ENCODE measurements around the gene PPP6R3. TPM values are rescaled to one million over a fixed set of nuclear protein-coding genes. Genes with fewer than 3 reads are reported as not detected.

The PPP6R3 gene
- total RNA-seq, 1 donor from 2014 or later, result 126 TPM

GRCh38 chr11:68569357-68569756 lies 108.8 kb downstream of the PPP6R3 start:
- no peaks in the 10 kb centered on the region for H3K27me3 Mint-ChIP-seq (ENCODE audit: low read depth)
- peaks cover 86% of the 10 kb centered on the region for H3K36me3 Mint-ChIP-seq (ENCODE audit: low read depth)
- H3K4me3 Mint-ChIP-seq (ENCODE audit: low read depth), result no peak overlapping the region
- H3K9me3 Mint-ChIP-seq, result no peaks in the 10 kb centered on the region
- intact Hi-C loops (cut with micrococcal nuclease), result no loop called here
- H3K4me1 Mint-ChIP-seq (ENCODE audit: low read depth), result peaks cover 31% of the 10 kb centered on the region
- no peak for DNase-seq (ENCODE audit: low spot score)
- H3K27ac Mint-ChIP-seq, result no peak overlapping the region

GRCh38 chr11:68570691-68571090 lies 110.1 kb downstream of the PPP6R3 start:
- Mint-ChIP-seq H3K9me3 (no peaks in the 10 kb centered on the region), H3K27ac (no peak overlapping the region), H3K4me1 (ENCODE audit: low read depth) (peaks cover 31% of the 10 kb centered on the region), H3K27me3 (ENCODE audit: low read depth) (no peaks in the 10 kb centered on the region), H3K4me3 (ENCODE audit: low read depth) (no peak overlapping the region), H3K36me3 (ENCODE audit: low read depth) (peaks cover 81% of the 10 kb centered on the region)
- no peak for DNase-seq (ENCODE audit: low spot score)
- intact Hi-C loops (cut with micrococcal nuclease), result no loop called here

- Mint-ChIP-seq H3K36me3 (ENCODE audit: low read depth) (peaks cover 81% of the 10 kb centered on the region), H3K4me3 (ENCODE audit: low read depth) (no peak overlapping the region), H3K27me3 (ENCODE audit: low read depth) (no peaks in the 10 kb centered on the region), H3K4me1 (ENCODE audit: low read depth) (peaks cover 20% of the 10 kb centered on the region), H3K9me3 (no peaks in the 10 kb centered on the region), H3K27ac (no peak overlapping the region)
- intact Hi-C loops (cut with micrococcal nuclease), result no loop called here
- DNase-seq (ENCODE audit: low spot score), result no peak
Measured at GRCh38 chr11:68574308-68574707, 113.8 kb downstream of the PPP6R3 start.

- DNase-seq (ENCODE audit: low spot score), result no peak
- no peak overlapping the region for H3K4me3 Mint-ChIP-seq (ENCODE audit: low read depth)
- H3K4me1 Mint-ChIP-seq (ENCODE audit: low read depth), result peaks cover 14% of the 10 kb centered on the region
- H3K27ac Mint-ChIP-seq, result no peak overlapping the region
- no peaks in the 10 kb centered on the region for H3K27me3 Mint-ChIP-seq (ENCODE audit: low read depth)
- H3K9me3 Mint-ChIP-seq, result no peaks in the 10 kb centered on the region
- intact Hi-C loops (cut with micrococcal nuclease), result no loop called here
- H3K36me3 Mint-ChIP-seq (ENCODE audit: low read depth), result peaks cover 81% of the 10 kb centered on the region
Measured at GRCh38 chr11:68575025-68575665, 114.6 kb downstream of the PPP6R3 start.

- peaks cover 75% of the 10 kb centered on the region for H3K36me3 Mint-ChIP-seq (ENCODE audit: low read depth)
- intact Hi-C loops (cut with micrococcal nuclease), result no loop called here
- no peaks in the 10 kb centered on the region for H3K27me3 Mint-ChIP-seq (ENCODE audit: low read depth)
- no peak overlapping the region for H3K27ac Mint-ChIP-seq
- peaks cover 10% of the 10 kb centered on the region for H3K4me1 Mint-ChIP-seq (ENCODE audit: low read depth)
- DNase-seq (ENCODE audit: low spot score), result no peak
- H3K4me3 Mint-ChIP-seq (ENCODE audit: low read depth), result no peak overlapping the region
- no peaks in the 10 kb centered on the region for H3K9me3 Mint-ChIP-seq
Measured at GRCh38 chr11:68579455-68579854, 118.9 kb downstream of the PPP6R3 start.

GRCh38 chr11:68581439-68581838 lies 120.9 kb downstream of the PPP6R3 start:
- Mint-ChIP-seq H3K36me3 (ENCODE audit: low read depth) (peaks cover 75% of the 10 kb centered on the region), H3K4me1 (ENCODE audit: low read depth) (peaks cover 17% of the 10 kb centered on the region), H3K4me3 (ENCODE audit: low read depth) (no peak overlapping the region), H3K27me3 (ENCODE audit: low read depth) (no peaks in the 10 kb centered on the region), H3K27ac (no peak overlapping the region), H3K9me3 (no peaks in the 10 kb centered on the region)
- intact Hi-C loops (cut with micrococcal nuclease), result no loop called here
- no peak for DNase-seq (ENCODE audit: low spot score)

GRCh38 chr11:68581901-68582300 lies 121.3 kb downstream of the PPP6R3 start:
- DNase-seq (ENCODE audit: low spot score), result no peak
- intact Hi-C loops (cut with micrococcal nuclease), result no loop called here
- H3K4me3 Mint-ChIP-seq (ENCODE audit: low read depth), result no peak overlapping the region
- H3K27me3 Mint-ChIP-seq (ENCODE audit: low read depth), result no peaks in the 10 kb centered on the region
- peaks cover 71% of the 10 kb centered on the region for H3K36me3 Mint-ChIP-seq (ENCODE audit: low read depth)
- peaks cover 17% of the 10 kb centered on the region for H3K4me1 Mint-ChIP-seq (ENCODE audit: low read depth)
- H3K9me3 Mint-ChIP-seq, result no peaks in the 10 kb centered on the region
- no peak overlapping the region for H3K27ac Mint-ChIP-seq

GRCh38 chr11:68582416-68583040 lies 122.0 kb downstream of the PPP6R3 start:
- Mint-ChIP-seq H3K27me3 (ENCODE audit: low read depth) (no peaks in the 10 kb centered on the region), H3K9me3 (no peaks in the 10 kb centered on the region), H3K4me3 (ENCODE audit: low read depth) (no peak overlapping the region), H3K4me1 (ENCODE audit: low read depth) (peaks cover 17% of the 10 kb centered on the region), H3K27ac (no peak overlapping the region), H3K36me3 (ENCODE audit: low read depth) (peaks cover 72% of the 10 kb centered on the region)
- intact Hi-C loops (cut with micrococcal nuclease), result no loop called here
- DNase-seq (ENCODE audit: low spot score), result no peak

GRCh38 chr11:68583041-68583446 lies 122.5 kb downstream of the PPP6R3 start:
- Mint-ChIP-seq H3K9me3 (no peaks in the 10 kb centered on the region), H3K4me3 (ENCODE audit: low read depth) (no peak overlapping the region), H3K4me1 (ENCODE audit: low read depth) (peaks cover 17% of the 10 kb centered on the region), H3K27ac (no peak overlapping the region), H3K27me3 (ENCODE audit: low read depth) (no peaks in the 10 kb centered on the region), H3K36me3 (ENCODE audit: low read depth) (peaks cover 71% of the 10 kb centered on the region)
- intact Hi-C loops (cut with micrococcal nuclease), result no loop called here
- no peak for DNase-seq (ENCODE audit: low spot score)

- Mint-ChIP-seq H3K27me3 (ENCODE audit: low read depth) (no peaks in the 10 kb centered on the region), H3K27ac (no peak overlapping the region), H3K36me3 (ENCODE audit: low read depth) (peaks cover 63% of the 10 kb centered on the region), H3K4me3 (ENCODE audit: low read depth) (no peak overlapping the region), H3K4me1 (ENCODE audit: low read depth) (peaks cover 15% of the 10 kb centered on the region), H3K9me3 (no peaks in the 10 kb centered on the region)
- intact Hi-C loops (cut with micrococcal nuclease), result no loop called here
- peak; percentile 36 for DNase-seq (ENCODE audit: low spot score)
Measured at GRCh38 chr11:68584097-68584496, 123.5 kb downstream of the PPP6R3 start.

GRCh38 chr11:68584991-68585524 lies 124.5 kb downstream of the PPP6R3 start:
- Mint-ChIP-seq H3K27me3 (ENCODE audit: low read depth) (no peaks in the 10 kb centered on the region), H3K4me1 (ENCODE audit: low read depth) (peaks cover 15% of the 10 kb centered on the region), H3K9me3 (no peaks in the 10 kb centered on the region), H3K4me3 (ENCODE audit: low read depth) (no peak overlapping the region), H3K27ac (peak overlapping the region; percentile 38), H3K36me3 (ENCODE audit: low read depth) (peaks cover 64% of the 10 kb centered on the region)
- intact Hi-C loops (cut with micrococcal nuclease), result no loop called here
- no peak for DNase-seq (ENCODE audit: low spot score)

GRCh38 chr11:68589547-68590216 lies 129.1 kb downstream of the PPP6R3 start:
- peaks cover 10% of the 10 kb centered on the region for H3K4me1 Mint-ChIP-seq (ENCODE audit: low read depth)

GRCh38 chr11:68591719-68592118 lies 131.2 kb downstream of the PPP6R3 start:
- no peak for DNase-seq (ENCODE audit: low spot score)
- Mint-ChIP-seq H3K36me3 (ENCODE audit: low read depth) (peaks cover 78% of the 10 kb centered on the region), H3K27me3 (ENCODE audit: low read depth) (no peaks in the 10 kb centered on the region), H3K9me3 (no peaks in the 10 kb centered on the region), H3K4me3 (ENCODE audit: low read depth) (no peak overlapping the region), H3K4me1 (ENCODE audit: low read depth) (peaks cover 3% of the 10 kb centered on the region), H3K27ac (no peak overlapping the region)
- intact Hi-C loops (cut with micrococcal nuclease), result no loop called here

More at GRCh38 chr11:68589547-68590216, 129.1 kb downstream of the PPP6R3 start:
- intact Hi-C loops (cut with micrococcal nuclease), result no loop called here
- no peak for DNase-seq (ENCODE audit: low spot score)
- no peaks in the 10 kb centered on the region for H3K27me3 Mint-ChIP-seq (ENCODE audit: low read depth)
- no peaks in the 10 kb centered on the region for H3K9me3 Mint-ChIP-seq
- no peak overlapping the region for H3K4me3 Mint-ChIP-seq (ENCODE audit: low read depth)
- H3K27ac Mint-ChIP-seq, result no peak overlapping the region
- H3K36me3 Mint-ChIP-seq (ENCODE audit: low read depth), result peaks cover 73% of the 10 kb centered on the region
